Measurements from ENCODE around the gene SPINK2.

- TF ChIP-seq, protein P1, sequence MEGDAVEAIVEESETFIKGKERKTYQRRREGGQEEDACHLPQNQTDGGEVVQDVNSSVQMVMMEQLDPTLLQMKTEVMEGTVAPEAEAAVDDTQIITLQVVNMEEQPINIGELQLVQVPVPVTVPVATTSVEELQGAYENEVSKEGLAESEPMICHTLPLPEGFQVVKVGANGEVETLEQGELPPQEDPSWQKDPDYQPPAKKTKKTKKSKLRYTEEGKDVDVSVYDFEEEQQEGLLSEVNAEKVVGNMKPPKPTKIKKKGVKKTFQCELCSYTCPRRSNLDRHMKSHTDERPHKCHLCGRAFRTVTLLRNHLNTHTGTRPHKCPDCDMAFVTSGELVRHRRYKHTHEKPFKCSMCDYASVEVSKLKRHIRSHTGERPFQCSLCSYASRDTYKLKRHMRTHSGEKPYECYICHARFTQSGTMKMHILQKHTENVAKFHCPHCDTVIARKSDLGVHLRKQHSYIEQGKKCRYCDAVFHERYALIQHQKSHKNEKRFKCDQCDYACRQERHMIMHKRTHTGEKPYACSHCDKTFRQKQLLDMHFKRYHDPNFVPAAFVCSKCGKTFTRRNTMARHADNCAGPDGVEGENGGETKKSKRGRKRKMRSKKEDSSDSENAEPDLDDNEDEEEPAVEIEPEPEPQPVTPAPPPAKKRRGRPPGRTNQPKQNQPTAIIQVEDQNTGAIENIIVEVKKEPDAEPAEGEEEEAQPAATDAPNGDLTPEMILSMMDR (conservative IDR thresholded peaks at IDR 0.05; ENCODE audit: low read depth, low read length): no peak
- no peak for TF ChIP-seq BHLHE40 (IDR thresholded peaks at IDR 0.05; ENCODE audit: low read depth, low read length)
- no peak for TF ChIP-seq POLR2A (IDR thresholded peaks at IDR 0.05; ENCODE audit: low read depth, low read length)
- TF ChIP-seq MXI1 (IDR thresholded peaks at IDR 0.05; ENCODE audit: borderline replicate concordance, low read depth, low read length): no peak
- TF ChIP-seq CEBPB (IDR thresholded peaks at IDR 0.05; ENCODE audit: low read depth, low read length): no peak
- TF ChIP-seq USF2 (IDR thresholded peaks at IDR 0.05; ENCODE audit: low read depth, low read length): no peak
- no peak for TF ChIP-seq RFX5 (IDR thresholded peaks at IDR 0.05; ENCODE audit: low read depth, low read length)
- no peak for TF ChIP-seq MAZ (IDR thresholded peaks at IDR 0.05; ENCODE audit: borderline replicate concordance, low read depth, low read length)
- no peak for TF ChIP-seq MAFK (IDR thresholded peaks at IDR 0.05; ENCODE audit: low read depth, low read length)
- no peak for TF ChIP-seq RAD21 (IDR thresholded peaks at IDR 0.05; ENCODE audit: low read length)
- TF ChIP-seq FOS (IDR thresholded peaks at IDR 0.05; ENCODE audit: low read depth, low read length): no peak
- no peak for TF ChIP-seq SMC3 (IDR thresholded peaks at IDR 0.05; ENCODE audit: low read depth, low read length)
These were observed 42.1 kb upstream of the SPINK2 start for GRCh38 chr4:56863441-56864139.
